ENCODE data around the gene DGKI.

Gene DGKI

DNA sequence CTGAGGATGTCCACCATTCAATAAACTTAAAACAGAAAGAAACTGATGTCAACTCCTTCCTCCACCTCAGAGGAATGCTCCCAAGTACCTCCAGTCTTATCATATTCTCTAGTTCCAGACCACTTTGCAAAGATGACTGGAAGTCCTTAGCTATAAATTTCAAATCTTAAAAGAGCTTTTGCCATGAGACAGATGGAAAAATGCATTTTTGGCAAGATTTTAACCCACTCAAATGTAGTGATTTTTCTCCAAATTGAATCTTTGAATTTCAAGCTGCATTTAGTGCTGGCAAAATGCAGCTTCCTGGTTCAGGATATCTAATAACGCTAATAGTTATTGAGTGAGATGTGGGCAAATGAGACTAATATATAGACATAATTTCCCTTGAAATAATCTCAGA is 33.2 kb downstream of the DGKI start:
- H3K4me3 ChIP-seq (ENCODE audit: low read depth, low read length): no peak overlapping the region
- no peak for DNase-seq (ENCODE audit: low read depth)
- TF ChIP-seq, protein P1, sequence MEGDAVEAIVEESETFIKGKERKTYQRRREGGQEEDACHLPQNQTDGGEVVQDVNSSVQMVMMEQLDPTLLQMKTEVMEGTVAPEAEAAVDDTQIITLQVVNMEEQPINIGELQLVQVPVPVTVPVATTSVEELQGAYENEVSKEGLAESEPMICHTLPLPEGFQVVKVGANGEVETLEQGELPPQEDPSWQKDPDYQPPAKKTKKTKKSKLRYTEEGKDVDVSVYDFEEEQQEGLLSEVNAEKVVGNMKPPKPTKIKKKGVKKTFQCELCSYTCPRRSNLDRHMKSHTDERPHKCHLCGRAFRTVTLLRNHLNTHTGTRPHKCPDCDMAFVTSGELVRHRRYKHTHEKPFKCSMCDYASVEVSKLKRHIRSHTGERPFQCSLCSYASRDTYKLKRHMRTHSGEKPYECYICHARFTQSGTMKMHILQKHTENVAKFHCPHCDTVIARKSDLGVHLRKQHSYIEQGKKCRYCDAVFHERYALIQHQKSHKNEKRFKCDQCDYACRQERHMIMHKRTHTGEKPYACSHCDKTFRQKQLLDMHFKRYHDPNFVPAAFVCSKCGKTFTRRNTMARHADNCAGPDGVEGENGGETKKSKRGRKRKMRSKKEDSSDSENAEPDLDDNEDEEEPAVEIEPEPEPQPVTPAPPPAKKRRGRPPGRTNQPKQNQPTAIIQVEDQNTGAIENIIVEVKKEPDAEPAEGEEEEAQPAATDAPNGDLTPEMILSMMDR (IDR thresholded peaks at IDR 0.05; ENCODE audit: control insufficient read depth, extremely low read depth, insufficient read depth): no peak

DNA sequence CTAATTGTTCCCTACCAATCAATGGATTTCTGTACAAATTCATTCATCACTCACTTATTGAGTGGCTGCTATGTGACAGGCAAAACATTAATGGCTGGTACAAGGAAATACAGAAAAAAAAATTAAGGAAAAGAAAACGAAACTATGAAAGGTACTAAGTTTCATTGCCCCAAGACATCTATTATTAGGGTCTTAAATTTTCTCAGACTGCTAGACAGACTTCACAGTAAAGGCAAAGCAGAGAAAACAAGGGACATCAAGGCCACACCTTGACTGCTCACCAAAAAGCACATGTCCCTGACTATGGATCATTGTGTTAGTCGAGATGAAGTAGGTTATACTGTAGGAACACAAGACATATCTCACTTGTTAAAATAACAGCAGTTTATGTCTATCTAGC is 36.5 kb downstream of the DGKI start:
- H3K4me3 ChIP-seq (ENCODE audit: low read depth, low read length): no peak overlapping the region
- TF ChIP-seq, protein P1 (IDR thresholded peaks at IDR 0.05; ENCODE audit: control insufficient read depth, extremely low read depth, insufficient read depth): no peak
- no peak for DNase-seq (ENCODE audit: low read depth)

DNA sequence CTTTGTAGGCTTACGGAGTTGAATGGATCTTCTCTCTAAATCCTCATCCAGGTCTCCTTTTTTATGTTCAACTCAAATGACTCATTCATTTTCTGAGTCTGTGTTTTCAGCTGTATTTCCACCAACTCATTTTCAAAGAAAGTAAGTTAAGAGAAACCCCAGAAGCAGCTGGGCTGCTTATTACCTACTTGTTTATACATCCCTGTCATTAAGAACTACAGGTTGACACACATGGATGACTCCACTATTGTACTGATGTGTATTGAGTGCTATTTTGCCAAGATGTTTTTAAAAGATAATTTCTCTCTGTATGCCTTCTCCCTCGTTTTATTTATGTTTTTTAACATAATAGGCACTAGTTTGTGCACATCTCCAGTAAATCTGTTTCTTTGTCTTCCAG is 41.9 kb downstream of the DGKI start:
- no peak overlapping the region for H3K4me3 ChIP-seq (ENCODE audit: low read depth, low read length)
- no peak for DNase-seq (ENCODE audit: low read depth)
- TF ChIP-seq, protein P1 (IDR thresholded peaks at IDR 0.05; ENCODE audit: control insufficient read depth, extremely low read depth, insufficient read depth): no peak

DNA sequence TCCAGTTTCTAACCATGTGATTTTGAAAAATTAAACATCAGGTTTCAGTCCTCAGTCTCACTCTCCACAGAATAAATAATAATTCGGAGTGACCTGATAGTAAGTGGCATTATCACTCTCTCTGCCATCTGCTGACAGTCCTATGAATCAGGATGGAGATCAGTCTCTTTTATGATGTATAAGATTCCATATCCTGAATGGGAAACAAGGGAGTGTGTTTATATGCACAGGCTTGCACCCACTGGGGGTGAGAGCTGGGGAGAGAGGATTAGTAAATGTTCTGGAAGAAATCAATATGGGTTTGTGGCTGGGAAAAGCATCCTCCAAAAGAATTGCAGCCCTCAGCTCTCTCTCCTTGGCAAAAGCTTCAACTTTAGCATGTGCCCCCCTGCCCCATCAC is 45.3 kb downstream of the DGKI start:
- TF ChIP-seq, protein P1 (IDR thresholded peaks at IDR 0.05; ENCODE audit: control insufficient read depth, extremely low read depth, insufficient read depth): no peak
- DNase-seq (ENCODE audit: low read depth): no peak
- no peak overlapping the region for H3K4me3 ChIP-seq (ENCODE audit: low read depth, low read length)

DNA sequence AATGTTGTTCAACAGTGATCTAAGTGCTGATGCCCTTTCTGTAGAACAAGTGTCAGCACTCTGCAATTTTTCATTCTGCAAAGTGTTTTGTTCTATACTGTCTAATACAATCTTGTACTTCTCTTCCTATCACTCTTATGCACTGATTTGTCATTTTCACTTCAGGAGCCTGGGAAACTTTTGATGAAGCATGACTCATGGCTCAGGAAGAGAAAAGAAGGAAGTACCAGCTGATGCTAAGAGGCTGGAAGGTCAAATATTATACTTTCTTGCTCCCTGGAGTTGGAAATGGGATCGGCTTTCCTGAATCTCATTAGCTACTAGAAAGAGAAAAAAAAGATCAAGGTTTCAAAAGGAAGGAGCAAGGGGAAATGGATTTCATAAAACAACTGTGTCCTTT is 45.8 kb downstream of the DGKI start:
- no peak overlapping the region for H3K4me3 ChIP-seq (ENCODE audit: low read depth, low read length)
- no peak for DNase-seq (ENCODE audit: low read depth)
- TF ChIP-seq, protein P1 (IDR thresholded peaks at IDR 0.05; ENCODE audit: control insufficient read depth, extremely low read depth, insufficient read depth): no peak

DNA sequence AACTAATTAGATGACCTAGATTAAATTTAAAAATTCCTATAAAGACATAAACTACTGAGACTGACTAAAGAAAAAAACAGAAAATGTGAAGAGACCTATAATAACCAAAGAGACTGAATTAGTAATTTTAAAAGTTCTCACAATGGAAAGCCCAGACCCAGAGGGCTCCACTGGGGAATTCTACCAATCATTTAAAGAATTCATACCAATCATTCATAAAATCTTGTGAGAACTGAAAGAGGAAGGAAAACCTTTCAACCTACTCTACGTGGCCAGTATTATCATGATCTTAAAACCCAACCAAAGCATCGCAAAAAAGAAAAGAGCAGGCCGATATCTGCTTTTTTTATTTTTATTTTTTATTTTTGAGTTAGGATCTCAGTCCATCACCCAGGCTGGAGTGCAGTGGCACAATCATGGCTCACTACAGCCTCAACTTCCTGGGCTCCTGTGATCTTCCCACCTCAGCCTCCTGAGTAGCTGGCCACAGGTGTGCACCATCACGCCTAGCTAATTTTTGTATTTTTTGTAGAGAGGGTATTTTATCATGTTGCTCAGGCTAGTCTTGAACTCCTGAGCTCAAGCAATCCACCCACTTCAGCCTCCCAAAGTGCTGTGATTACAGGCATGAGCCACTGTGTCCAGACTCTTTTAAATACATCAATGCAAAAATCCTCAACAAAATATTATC is 48.6 kb downstream of the DGKI start:
- DNase-seq (ENCODE audit: low read depth): no peak
- H3K4me3 ChIP-seq (ENCODE audit: low read depth, low read length): no peak overlapping the region
- TF ChIP-seq, protein P1 (IDR thresholded peaks at IDR 0.05; ENCODE audit: control insufficient read depth, extremely low read depth, insufficient read depth): no peak

DNA sequence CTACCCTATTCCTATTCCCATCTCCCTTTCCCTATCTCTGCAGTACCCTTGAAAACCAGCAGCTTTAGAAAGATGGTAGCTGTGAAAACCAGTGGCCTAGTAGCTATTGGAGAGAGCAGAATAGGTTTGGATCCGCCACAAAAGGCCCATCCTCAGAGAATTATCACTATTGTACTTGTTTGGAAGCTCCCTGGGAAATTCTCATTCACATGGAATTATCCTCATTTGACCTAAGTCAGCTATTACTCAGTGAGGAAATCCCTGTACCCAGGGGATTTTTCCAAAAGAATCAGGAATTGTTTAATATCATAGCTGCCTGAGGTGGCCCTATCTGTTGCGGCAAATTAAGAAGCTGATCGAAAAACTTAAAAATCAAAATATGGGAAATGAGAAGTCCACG is 51.6 kb downstream of the DGKI start:
- H3K4me3 ChIP-seq (ENCODE audit: low read depth, low read length): no peak overlapping the region
- no peak for DNase-seq (ENCODE audit: low read depth)
- TF ChIP-seq, protein P1 (IDR thresholded peaks at IDR 0.05; ENCODE audit: control insufficient read depth, extremely low read depth, insufficient read depth): no peak
